SKM-1 (cell line): Measurements from ENCODE around the gene KIFAP3.
"Not testable (repeated sequence)": the region's sequence is repeated elsewhere in the genome, so short reads cannot be mapped to it uniquely, and the experiment has no call there.

Experiments
- DNase-seq: peaks from one replicate; lab custom pipeline; 2025; ENCODE audit not compliant: unreplicated experiment; lab: John Stamatoyannopoulos, UW

The KIFAP3 gene

GRCh38 chr1:169892176-169892926, 182.1 kb downstream of the KIFAP3 start:
- DNase-seq = no peak

GRCh38 chr1:169891539-169891885, 183.0 kb downstream of the KIFAP3 start:
- DNase-seq = no peak

- DNase-seq = no peak
These were observed 183.5 kb downstream of the KIFAP3 start for GRCh38 chr1:169890761-169891538.

- no peak for DNase-seq
These were observed 184.6 kb downstream of the KIFAP3 start for GRCh38 chr1:169889871-169890270.

GRCh38 chr1:169886931-169887330, 187.6 kb downstream of the KIFAP3 start:
- DNase-seq = no peak

- DNase-seq = no peak
These were observed 188.1 kb downstream of the KIFAP3 start for GRCh38 chr1:169886422-169886821.

- DNase-seq = no peak
These were observed 189.3 kb downstream of the KIFAP3 start for GRCh38 chr1:169885207-169885606.

GRCh38 chr1:169884634-169885033, 189.9 kb downstream of the KIFAP3 start:
- no peak for DNase-seq

- no peak for DNase-seq
These were observed 192.4 kb downstream of the KIFAP3 start for GRCh38 chr1:169882039-169882511.

- DNase-seq = no peak
These were observed 195.3 kb downstream of the KIFAP3 start for GRCh38 chr1:169879034-169879840.

GRCh38 chr1:169878498-169878897, 196.0 kb downstream of the KIFAP3 start:
- DNase-seq = no peak

- DNase-seq = no peak
These were observed 196.5 kb downstream of the KIFAP3 start for GRCh38 chr1:169877800-169878491.

- DNase-seq = no peak
These were observed 200.3 kb downstream of the KIFAP3 start for GRCh38 chr1:169874229-169874628.

GRCh38 chr1:169873582-169874199, 200.8 kb downstream of the KIFAP3 start:
- no peak for DNase-seq

- no peak for DNase-seq
These were observed 201.6 kb downstream of the KIFAP3 start for GRCh38 chr1:169872906-169873305.

GRCh38 chr1:169871988-169872387, 202.5 kb downstream of the KIFAP3 start:
- DNase-seq = not testable (repeated sequence)
